GM10847 (cell line): ENCODE data around the gene GNG7.

Experiments used
- POLR2A ChIP-seq: IDR thresholded peaks from 2 replicates; pipeline ENCODE4 v1.6.1; 2011; ENCODE audit not compliant: insufficient read length; ENCODE audit errors: extremely low read depth

GNG7 gene

GRCh38 chr19:2589441-2589840 is 113.1 kb downstream of the GNG7 start:
- TF ChIP-seq POLR2A = no peak

- no peak for TF ChIP-seq POLR2A
Measured at GRCh38 chr19:2588081-2588777, 114.3 kb downstream of the GNG7 start.

- no peak for TF ChIP-seq POLR2A
Measured at GRCh38 chr19:2587001-2587719, 115.3 kb downstream of the GNG7 start.

- TF ChIP-seq POLR2A = no peak
Measured at GRCh38 chr19:2586196-2586595, 116.3 kb downstream of the GNG7 start.

- TF ChIP-seq POLR2A = no peak
Measured at GRCh38 chr19:2584002-2584401, 118.5 kb downstream of the GNG7 start.

GRCh38 chr19:2582984-2583956 is 119.2 kb downstream of the GNG7 start:
- no peak for TF ChIP-seq POLR2A

GRCh38 chr19:2579678-2580280 is 122.7 kb downstream of the GNG7 start:
- TF ChIP-seq POLR2A = no peak

- no peak for TF ChIP-seq POLR2A
Measured at GRCh38 chr19:2578901-2579677, 123.4 kb downstream of the GNG7 start.

GRCh38 chr19:2578391-2578890 is 124.1 kb downstream of the GNG7 start:
- TF ChIP-seq POLR2A = no peak

- TF ChIP-seq POLR2A = no peak
Measured at GRCh38 chr19:2577722-2578335, 124.7 kb downstream of the GNG7 start.

- TF ChIP-seq POLR2A = no peak
Measured at GRCh38 chr19:2575734-2576481, 126.6 kb downstream of the GNG7 start.

GRCh38 chr19:2574971-2575630 is 127.4 kb downstream of the GNG7 start:
- no peak for TF ChIP-seq POLR2A
